GM23338 (cell line): ENCODE data around the gene UQCC5. TPM values are rescaled to one million over a fixed set of nuclear protein-coding genes. Genes with fewer than 3 reads are reported as not detected.

Experiments used
- ATAC-seq: fragments of 200-7000 bp; cut with Tn5 transposase; 3 replicates; pipeline ENCODE4 v1.9.1; 2020
- DNase-seq: peaks from one replicate; pipeline ENCODE4 v3.0.0-alpha.2; 2015; ENCODE audit warnings: low spot score
- H2AFZ ChIP-seq: fragments of 200-600 bp; sonication (generic); 2 replicates; pipeline ENCODE4 v1.8.0; 2016; ENCODE audit warnings: antibody characterized with exemption, mild to moderate bottlenecking, moderate library complexity
- H3F3A ChIP-seq: fragments of 200-600 bp; sonication (generic); replicated peaks from 2 replicates; pipeline ENCODE4 v1.8.0; 2017; ENCODE audit warnings: antibody characterized with exemption, mixed run types, low read depth
- H3K27ac ChIP-seq: fragments of 200-600 bp; sonication (generic); 2 replicates; pipeline ENCODE4 v1.6.1; 2016; ENCODE audit warnings: low read depth
- H3K27me3 ChIP-seq: fragments of 200-600 bp; sonication (generic); 2 replicates; pipeline ENCODE4 v1.8.0; 2016; ENCODE audit warnings: mild to moderate bottlenecking, mixed run types, moderate library complexity; ENCODE audit not compliant: insufficient read depth
- H3K36me3 ChIP-seq: fragments of 200-600 bp; sonication (generic); 2 replicates; pipeline ENCODE4 v1.8.0; 2016; ENCODE audit warnings: mild to moderate bottlenecking; ENCODE audit not compliant: insufficient read depth
- H3K4me1 ChIP-seq: fragments of 200-600 bp; sonication (generic); 2 replicates; pipeline ENCODE4 v1.8.0; 2016; ENCODE audit warnings: mild to moderate bottlenecking, moderate library complexity; ENCODE audit not compliant: insufficient read depth
- H3K4me2 ChIP-seq: fragments of 200-600 bp; sonication (generic); 2 replicates; pipeline ENCODE4 v1.7.1; 2017; ENCODE audit warnings: mixed run types
- H3K4me3 ChIP-seq: fragments of 200-600 bp; sonication (generic); 2 replicates; pipeline ENCODE4 v1.6.1; 2016; ENCODE audit warnings: mixed run types
- H3K79me2 ChIP-seq: fragments of 200-600 bp; sonication (generic); replicated peaks from 2 replicates; pipeline ENCODE4 v1.8.0; 2017; ENCODE audit warnings: mild to moderate bottlenecking; ENCODE audit not compliant: insufficient read depth
- H3K9me2 ChIP-seq: fragments of 200-600 bp; sonication (generic); 2 replicates; pipeline ENCODE4 v1.8.0; 2017; ENCODE audit not compliant: insufficient read depth
- H4K20me1 ChIP-seq: fragments of 200-600 bp; sonication (generic); replicated peaks from 2 replicates; pipeline ENCODE4 v1.8.0; 2017; ENCODE audit warnings: mild to moderate bottlenecking; ENCODE audit not compliant: insufficient read depth
- H3K27ac Mint-ChIP-seq: 2 replicates; pipeline ENCODE4 v1.8.0; 2020; ENCODE audit warnings: inconsistent platforms, mild to moderate bottlenecking, moderate library complexity, mixed read lengths
- H3K27me3 Mint-ChIP-seq: 3 replicates; pipeline ENCODE4 v1.8.0; 2022; ENCODE audit warnings: low read depth, mild to moderate bottlenecking, moderate library complexity, mixed read lengths, inconsistent platforms; ENCODE audit not compliant: insufficient read depth, poor library complexity
- H3K36me3 Mint-ChIP-seq: 3 replicates; pipeline ENCODE4 v1.8.0; 2021; ENCODE audit warnings: low read depth, mild to moderate bottlenecking, inconsistent platforms, moderate library complexity, mixed read lengths
- H3K4me1 Mint-ChIP-seq: 3 replicates; pipeline ENCODE4 v1.8.0; 2020; ENCODE audit warnings: mild to moderate bottlenecking, inconsistent platforms, mixed read lengths
- H3K4me3 Mint-ChIP-seq: 3 replicates; pipeline ENCODE4 v1.8.0; 2021; ENCODE audit warnings: moderate library complexity, mild to moderate bottlenecking, inconsistent platforms, mixed read lengths
- H3K9me3 Mint-ChIP-seq: 3 replicates; pipeline ENCODE4 v1.8.0; 2020; ENCODE audit warnings: moderate library complexity, mild to moderate bottlenecking, inconsistent platforms, mixed read lengths
- CREB1 ChIP-seq: fragments of 250-450 bp; sonication (Bioruptor Pico); IDR thresholded peaks from 2 replicates; pipeline ENCODE4 v1.5.0; 2020; ENCODE audit warnings: low read depth, mild to moderate bottlenecking, moderate library complexity
- EZH2 ChIP-seq: fragments of 200-600 bp; sonication (generic); IDR thresholded peaks from one replicate; pipeline ENCODE4 v1.8.0; 2017; ENCODE audit warnings: antibody characterized with exemption, mild to moderate bottlenecking, low read depth; ENCODE audit not compliant: unreplicated experiment
- JUNB ChIP-seq: IDR thresholded peaks from one replicate; pipeline ENCODE4 v1.6.1; 2016; ENCODE audit warnings: antibody characterized with exemption; ENCODE audit not compliant: unreplicated experiment
- NANOG ChIP-seq: IDR thresholded peaks from 2 replicates; pipeline ENCODE4 v1.6.1; 2016; ENCODE audit warnings: antibody characterized with exemption, borderline replicate concordance
- POLR2AphosphoS5 ChIP-seq: IDR thresholded peaks from 2 replicates; pipeline ENCODE4 v1.6.1; 2016; ENCODE audit warnings: antibody characterized with exemption, low read depth
- STAT1 ChIP-seq: IDR thresholded peaks from one replicate; pipeline ENCODE4 v1.6.1; 2016; ENCODE audit warnings: antibody characterized with exemption; ENCODE audit not compliant: unreplicated experiment
- ZNF114 ChIP-seq: fragments of 250-450 bp; sonication (Bioruptor Pico); IDR thresholded peaks from 2 replicates; pipeline ENCODE4 v1.5.0; 2020; ENCODE audit warnings: mild to moderate bottlenecking, moderate library complexity
- ZNF331 ChIP-seq: fragments of 250-450 bp; sonication (Bioruptor Pico); IDR thresholded peaks from 2 replicates; pipeline ENCODE4 v1.5.0; 2020; ENCODE audit warnings: low read depth, mild to moderate bottlenecking, moderate library complexity
- polyA plus RNA-seq: library from polyadenylated mRNA; unstranded; fragments of >200 nt; fragmentation: Nextera tagmentation; extraction: Ambion mirVana; gene quantifications from 2 replicates; pipeline ENCODE4 v1.2.1, GENCODE V29; 2016
- total RNA-seq: library from RNA; depleted of rRNA; stranded (reverse); fragments of >200 nt; shearing (Covaris generic); gene quantifications from 2 replicates; pipeline ENCODE4 v1.2.3, GENCODE V29; 2014
- TF ChIP-seq, protein P1 (sequence below): IDR thresholded peaks from 2 replicates; pipeline ENCODE4 v1.6.1; 2016; ENCODE audit warnings: antibody characterized with exemption
- TF ChIP-seq, protein P2 (sequence below): fragments of 250-450 bp; sonication (Bioruptor Pico); IDR thresholded peaks from 2 replicates; pipeline ENCODE4 v1.5.0; 2020; ENCODE audit warnings: mild to moderate bottlenecking, moderate library complexity
- TF ChIP-seq, protein P3 (sequence below): IDR thresholded peaks from one replicate; pipeline ENCODE4 v1.6.1; 2018; ENCODE audit warnings: antibody characterized with exemption; ENCODE audit not compliant: unreplicated experiment

Gene UQCC5
- total and polyA plus RNA-seq, 2 experiments from 2014 or later: 2.6 to 156 TPM

DNA sequence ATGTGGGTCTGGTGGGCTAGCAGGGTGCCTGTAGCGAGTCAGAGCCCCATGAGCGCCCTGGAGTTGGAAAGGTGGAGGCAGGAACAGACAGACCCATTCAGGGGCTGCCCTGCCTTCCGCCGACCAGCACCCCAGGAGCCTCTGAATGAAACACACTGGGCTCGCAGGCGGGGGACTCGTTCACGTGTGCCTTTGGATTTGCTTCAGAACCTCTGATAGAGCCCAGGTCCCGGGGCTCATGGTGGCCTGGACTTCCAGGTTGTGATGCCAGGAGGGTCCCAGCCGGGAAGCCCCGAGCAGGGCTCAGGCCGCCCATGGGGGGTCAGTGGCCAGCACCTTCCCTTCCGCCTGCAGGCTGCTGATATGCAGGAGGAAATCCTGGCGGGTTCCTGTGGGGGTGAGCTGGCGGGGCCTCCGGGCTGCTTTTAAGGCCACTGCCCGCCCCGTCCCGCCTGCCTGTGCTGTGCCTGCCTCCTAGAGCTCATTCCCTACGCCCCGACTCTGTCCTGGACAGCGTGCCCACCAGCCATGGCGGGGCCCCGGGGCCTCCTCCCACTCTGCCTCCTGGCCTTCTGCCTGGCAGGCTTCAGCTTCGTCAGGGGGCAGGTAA lies 41.4 kb upstream of the UQCC5 start, which contains the start of gene STAB1 (continued):
- no peak for TF ChIP-seq CREB1 (CRISPR knock-in tag)
- no peak for TF ChIP-seq ZNF331 (CRISPR knock-in tag)
- TF ChIP-seq ZNF114 (CRISPR knock-in tag): no peak
- no peak for TF ChIP-seq POLR2AphosphoS5
- TF ChIP-seq EZH2: no peak
- TF ChIP-seq, protein P1, sequence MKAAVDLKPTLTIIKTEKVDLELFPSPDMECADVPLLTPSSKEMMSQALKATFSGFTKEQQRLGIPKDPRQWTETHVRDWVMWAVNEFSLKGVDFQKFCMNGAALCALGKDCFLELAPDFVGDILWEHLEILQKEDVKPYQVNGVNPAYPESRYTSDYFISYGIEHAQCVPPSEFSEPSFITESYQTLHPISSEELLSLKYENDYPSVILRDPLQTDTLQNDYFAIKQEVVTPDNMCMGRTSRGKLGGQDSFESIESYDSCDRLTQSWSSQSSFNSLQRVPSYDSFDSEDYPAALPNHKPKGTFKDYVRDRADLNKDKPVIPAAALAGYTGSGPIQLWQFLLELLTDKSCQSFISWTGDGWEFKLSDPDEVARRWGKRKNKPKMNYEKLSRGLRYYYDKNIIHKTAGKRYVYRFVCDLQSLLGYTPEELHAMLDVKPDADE: no peak
- TF ChIP-seq JUNB: no peak
- TF ChIP-seq NANOG: no peak

DNA sequence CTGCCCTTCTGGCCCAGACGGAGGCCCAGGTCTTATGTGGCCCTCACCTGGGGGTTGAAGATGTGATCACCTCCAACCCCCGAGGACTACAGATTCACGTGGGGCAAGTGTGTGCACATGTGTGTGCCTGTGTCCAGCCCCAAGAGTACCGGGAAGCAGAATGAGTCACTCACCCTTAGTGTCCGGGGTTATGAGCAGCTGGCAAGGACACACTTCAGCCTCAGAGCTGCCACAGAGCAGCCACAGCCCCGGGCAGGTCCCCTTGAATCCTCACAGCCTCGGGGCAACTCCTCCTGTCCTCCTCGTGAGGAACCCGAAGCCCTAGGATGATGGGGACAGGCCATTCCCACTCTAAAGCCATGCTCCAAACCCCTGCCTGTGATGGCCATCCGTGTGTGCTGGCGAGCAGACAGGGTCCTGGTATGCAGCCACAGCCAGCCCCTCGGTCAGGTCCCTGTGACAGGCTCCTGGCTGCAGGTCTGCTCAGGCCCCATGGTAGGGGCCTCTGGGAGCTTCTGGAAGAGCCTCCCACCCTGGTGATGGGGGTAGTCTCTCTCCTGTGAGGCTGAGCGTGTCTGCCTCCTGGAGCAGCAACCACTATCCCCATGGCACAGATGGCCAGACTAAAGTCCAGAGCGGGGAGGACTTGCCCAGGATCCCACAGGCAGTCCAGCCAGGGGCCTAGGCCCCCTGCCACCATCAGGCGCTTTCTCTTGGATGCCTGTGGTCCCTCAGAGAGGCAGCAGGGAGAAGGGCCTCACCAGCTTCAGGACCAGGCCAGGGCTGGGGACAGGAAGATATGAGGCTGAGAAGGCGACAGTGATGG lies 40.4 kb upstream of the UQCC5 start:
- no peak overlapping the region for H3K4me2 ChIP-seq
- H3K4me3 ChIP-seq: no peak overlapping the region
- no peaks in the 10 kb centered on the region for H3K9me3 Mint-ChIP-seq
- TF ChIP-seq STAT1 (no peak), NANOG (no peak), CREB1 (CRISPR knock-in tag) (no peak)
- TF ChIP-seq, protein P2, sequence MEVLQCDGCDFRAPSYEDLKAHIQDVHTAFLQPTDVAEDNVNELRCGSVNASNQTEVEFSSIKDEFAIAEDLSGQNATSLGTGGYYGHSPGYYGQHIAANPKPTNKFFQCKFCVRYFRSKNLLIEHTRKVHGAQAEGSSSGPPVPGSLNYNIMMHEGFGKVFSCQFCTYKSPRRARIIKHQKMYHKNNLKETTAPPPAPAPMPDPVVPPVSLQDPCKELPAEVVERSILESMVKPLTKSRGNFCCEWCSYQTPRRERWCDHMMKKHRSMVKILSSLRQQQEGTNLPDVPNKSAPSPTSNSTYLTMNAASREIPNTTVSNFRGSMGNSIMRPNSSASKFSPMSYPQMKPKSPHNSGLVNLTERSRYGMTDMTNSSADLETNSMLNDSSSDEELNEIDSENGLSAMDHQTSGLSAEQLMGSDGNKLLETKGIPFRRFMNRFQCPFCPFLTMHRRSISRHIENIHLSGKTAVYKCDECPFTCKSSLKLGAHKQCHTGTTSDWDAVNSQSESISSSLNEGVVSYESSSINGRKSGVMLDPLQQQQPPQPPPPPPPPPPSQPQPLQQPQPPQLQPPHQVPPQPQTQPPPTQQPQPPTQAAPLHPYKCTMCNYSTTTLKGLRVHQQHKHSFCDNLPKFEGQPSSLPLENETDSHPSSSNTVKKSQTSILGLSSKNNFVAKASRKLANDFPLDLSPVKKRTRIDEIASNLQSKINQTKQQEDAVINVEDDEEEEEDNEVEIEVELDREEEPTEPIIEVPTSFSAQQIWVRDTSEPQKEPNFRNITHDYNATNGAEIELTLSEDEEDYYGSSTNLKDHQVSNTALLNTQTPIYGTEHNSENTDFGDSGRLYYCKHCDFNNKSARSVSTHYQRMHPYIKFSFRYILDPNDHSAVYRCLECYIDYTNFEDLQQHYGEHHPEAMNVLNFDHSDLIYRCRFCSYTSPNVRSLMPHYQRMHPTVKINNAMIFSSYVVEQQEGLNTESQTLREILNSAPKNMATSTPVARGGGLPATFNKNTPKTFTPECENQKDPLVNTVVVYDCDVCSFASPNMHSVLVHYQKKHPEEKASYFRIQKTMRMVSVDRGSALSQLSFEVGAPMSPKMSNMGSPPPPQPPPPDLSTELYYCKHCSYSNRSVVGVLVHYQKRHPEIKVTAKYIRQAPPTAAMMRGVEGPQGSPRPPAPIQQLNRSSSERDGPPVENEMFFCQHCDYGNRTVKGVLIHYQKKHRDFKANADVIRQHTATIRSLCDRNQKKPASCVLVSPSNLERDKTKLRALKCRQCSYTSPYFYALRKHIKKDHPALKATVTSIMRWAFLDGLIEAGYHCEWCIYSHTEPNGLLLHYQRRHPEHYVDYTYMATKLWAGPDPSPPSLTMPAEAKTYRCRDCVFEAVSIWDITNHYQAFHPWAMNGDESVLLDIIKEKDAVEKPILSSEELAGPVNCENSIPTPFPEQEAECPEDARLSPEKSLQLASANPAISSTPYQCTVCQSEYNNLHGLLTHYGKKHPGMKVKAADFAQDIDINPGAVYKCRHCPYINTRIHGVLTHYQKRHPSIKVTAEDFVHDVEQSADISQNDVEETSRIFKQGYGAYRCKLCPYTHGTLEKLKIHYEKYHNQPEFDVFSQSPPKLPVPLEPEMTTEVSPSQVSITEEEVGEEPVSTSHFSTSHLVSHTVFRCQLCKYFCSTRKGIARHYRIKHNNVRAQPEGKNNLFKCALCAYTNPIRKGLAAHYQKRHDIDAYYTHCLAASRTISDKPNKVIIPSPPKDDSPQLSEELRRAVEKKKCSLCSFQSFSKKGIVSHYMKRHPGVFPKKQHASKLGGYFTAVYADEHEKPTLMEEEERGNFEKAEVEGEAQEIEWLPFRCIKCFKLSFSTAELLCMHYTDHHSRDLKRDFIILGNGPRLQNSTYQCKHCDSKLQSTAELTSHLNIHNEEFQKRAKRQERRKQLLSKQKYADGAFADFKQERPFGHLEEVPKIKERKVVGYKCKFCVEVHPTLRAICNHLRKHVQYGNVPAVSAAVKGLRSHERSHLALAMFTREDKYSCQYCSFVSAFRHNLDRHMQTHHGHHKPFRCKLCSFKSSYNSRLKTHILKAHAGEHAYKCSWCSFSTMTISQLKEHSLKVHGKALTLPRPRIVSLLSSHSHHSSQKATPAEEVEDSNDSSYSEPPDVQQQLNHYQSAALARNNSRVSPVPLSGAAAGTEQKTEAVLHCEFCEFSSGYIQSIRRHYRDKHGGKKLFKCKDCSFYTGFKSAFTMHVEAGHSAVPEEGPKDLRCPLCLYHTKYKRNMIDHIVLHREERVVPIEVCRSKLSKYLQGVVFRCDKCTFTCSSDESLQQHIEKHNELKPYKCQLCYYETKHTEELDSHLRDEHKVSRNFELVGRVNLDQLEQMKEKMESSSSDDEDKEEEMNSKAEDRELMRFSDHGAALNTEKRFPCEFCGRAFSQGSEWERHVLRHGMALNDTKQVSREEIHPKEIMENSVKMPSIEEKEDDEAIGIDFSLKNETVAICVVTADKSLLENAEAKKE (CRISPR knock-in tag): no peak
- TF ChIP-seq, protein P3, sequence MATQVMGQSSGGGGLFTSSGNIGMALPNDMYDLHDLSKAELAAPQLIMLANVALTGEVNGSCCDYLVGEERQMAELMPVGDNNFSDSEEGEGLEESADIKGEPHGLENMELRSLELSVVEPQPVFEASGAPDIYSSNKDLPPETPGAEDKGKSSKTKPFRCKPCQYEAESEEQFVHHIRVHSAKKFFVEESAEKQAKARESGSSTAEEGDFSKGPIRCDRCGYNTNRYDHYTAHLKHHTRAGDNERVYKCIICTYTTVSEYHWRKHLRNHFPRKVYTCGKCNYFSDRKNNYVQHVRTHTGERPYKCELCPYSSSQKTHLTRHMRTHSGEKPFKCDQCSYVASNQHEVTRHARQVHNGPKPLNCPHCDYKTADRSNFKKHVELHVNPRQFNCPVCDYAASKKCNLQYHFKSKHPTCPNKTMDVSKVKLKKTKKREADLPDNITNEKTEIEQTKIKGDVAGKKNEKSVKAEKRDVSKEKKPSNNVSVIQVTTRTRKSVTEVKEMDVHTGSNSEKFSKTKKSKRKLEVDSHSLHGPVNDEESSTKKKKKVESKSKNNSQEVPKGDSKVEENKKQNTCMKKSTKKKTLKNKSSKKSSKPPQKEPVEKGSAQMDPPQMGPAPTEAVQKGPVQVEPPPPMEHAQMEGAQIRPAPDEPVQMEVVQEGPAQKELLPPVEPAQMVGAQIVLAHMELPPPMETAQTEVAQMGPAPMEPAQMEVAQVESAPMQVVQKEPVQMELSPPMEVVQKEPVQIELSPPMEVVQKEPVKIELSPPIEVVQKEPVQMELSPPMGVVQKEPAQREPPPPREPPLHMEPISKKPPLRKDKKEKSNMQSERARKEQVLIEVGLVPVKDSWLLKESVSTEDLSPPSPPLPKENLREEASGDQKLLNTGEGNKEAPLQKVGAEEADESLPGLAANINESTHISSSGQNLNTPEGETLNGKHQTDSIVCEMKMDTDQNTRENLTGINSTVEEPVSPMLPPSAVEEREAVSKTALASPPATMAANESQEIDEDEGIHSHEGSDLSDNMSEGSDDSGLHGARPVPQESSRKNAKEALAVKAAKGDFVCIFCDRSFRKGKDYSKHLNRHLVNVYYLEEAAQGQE: no peak

More for the DNA sequence above, 40.4 kb upstream of the UQCC5 start:
- H3K27me3 ChIP-seq: no peaks in the 10 kb centered on the region
- H3K36me3 ChIP-seq: no peaks in the 10 kb centered on the region
- no peak overlapping the region for H3K27ac Mint-ChIP-seq
- no peaks in the 10 kb centered on the region for H3K79me2 ChIP-seq
- no peaks in the 10 kb centered on the region for H3K4me1 ChIP-seq
- H3K9me2 ChIP-seq: no peaks in the 10 kb centered on the region
- H3K27me3 Mint-ChIP-seq: peaks cover 12% of the 10 kb centered on the region
- H3K27ac ChIP-seq: no peak overlapping the region
- H3K4me3 Mint-ChIP-seq: no peak overlapping the region
- H3K4me1 Mint-ChIP-seq: peaks cover 8% of the 10 kb centered on the region; the same call in 2 of the 3 replicates
- peaks cover 13% of the 10 kb centered on the region for H3K36me3 Mint-ChIP-seq
- no peak overlapping the region; the same call in 1 of the 2 replicates for H2AFZ ChIP-seq
- no peaks in the 10 kb centered on the region for H3F3A ChIP-seq
- ATAC-seq: no peak
- no peaks in the 10 kb centered on the region for H4K20me1 ChIP-seq
- no peak for DNase-seq
